K562 (cell line): Measurements from ENCODE around the gene POLD4. TPM values are rescaled to one million over a fixed set of nuclear protein-coding genes. Genes with fewer than 3 reads are reported as not detected.

Source experiments
- BCOR ChIP-seq: fragments of 450-650 bp; IDR thresholded peaks from 2 replicates; pipeline ENCODE4 v1.6.1; 2016
- CAMTA2 ChIP-seq: fragments of 250-450 bp; sonication (Bioruptor Pico); conservative IDR thresholded peaks from 2 replicates; pipeline ENCODE4 v1.5.1; 2022
- CREB1 ChIP-seq, 2 experiments: sonication (generic) in 1 of 2; formaldehyde crosslinking in 1 of 2; IDR thresholded peaks; 2 replicates each; pipeline versions ENCODE4 v1.6.1 to v1.8.0; 2012 to 2022; ENCODE audit warnings: inconsistent platforms in 1 of 2, mild to moderate bottlenecking in 1 of 2, missing genetic modification reagents in 1 of 2, moderate library complexity in 1 of 2
- GTF2A2 ChIP-seq: IDR thresholded peaks from 2 replicates; pipeline ENCODE4 v1.6.1; 2016; ENCODE audit warnings: mild to moderate bottlenecking, missing genetic modification characterization, missing compliant biosample characterization
- HDGF ChIP-seq: fragments of 450-650 bp; IDR thresholded peaks from 2 replicates; pipeline ENCODE4 v1.6.1; 2016
- HNRNPH1 ChIP-seq: fragments of 200-400 bp; formaldehyde crosslinking; optimal IDR thresholded peaks from 2 replicates; pipeline ENCODE3; 2017; ENCODE audit warnings: low read depth, mild to moderate bottlenecking, low read length, moderate library complexity
- ID3 ChIP-seq, 2 experiments: fragments of 250-450 bp in 1 of 2; fragments of 450-650 bp in 1 of 2; sonication (Bioruptor Pico) in 1 of 2; IDR thresholded peaks; 2 replicates each; pipeline versions ENCODE4 v1.6.1 to v1.8.0; 2016 to 2021; ENCODE audit warnings: mild to moderate bottlenecking in 2 of 2, moderate library complexity in 2 of 2, missing compliant biosample characterization in 1 of 2, missing genetic modification characterization in 1 of 2
- NFATC3 ChIP-seq: fragments of 450-650 bp; IDR thresholded peaks from 2 replicates; pipeline ENCODE4 v1.6.1; 2017; ENCODE audit warnings: mild to moderate bottlenecking
- PHF21A ChIP-seq: fragments of 450-650 bp; IDR thresholded peaks from 2 replicates; pipeline ENCODE4 v1.6.1; 2017; ENCODE audit warnings: low read depth, borderline replicate concordance
- PTRF ChIP-seq: fragments of 450-650 bp; IDR thresholded peaks from 2 replicates; pipeline ENCODE4 v1.6.1; 2016; ENCODE audit warnings: mild to moderate bottlenecking, missing genetic modification characterization, missing compliant biosample characterization
- SOX6 ChIP-seq: fragments of 450-650 bp; IDR thresholded peaks from 2 replicates; pipeline ENCODE4 v1.6.1; 2014; ENCODE audit warnings: mild to moderate bottlenecking
- TAF9B ChIP-seq: fragments of 450-650 bp; IDR thresholded peaks from 2 replicates; pipeline ENCODE4 v1.6.1; 2018; ENCODE audit warnings: mild to moderate bottlenecking; ENCODE audit not compliant: partially characterized antibody
- TFAM ChIP-seq: fragments of 250-450 bp; sonication (Bioruptor Pico); conservative IDR thresholded peaks from 2 replicates; pipeline ENCODE4 v1.5.0; 2021; ENCODE audit warnings: mild to moderate bottlenecking, moderate library complexity
- YBX1 ChIP-seq: fragments of 450-650 bp; IDR thresholded peaks from 2 replicates; pipeline ENCODE4 v1.7.1; 2016; ENCODE audit warnings: mild to moderate bottlenecking
- ZBTB17 ChIP-seq: fragments of 450-650 bp; formaldehyde crosslinking; IDR thresholded peaks from 2 replicates; pipeline ENCODE4 v1.4.0; 2020; ENCODE audit warnings: mild to moderate bottlenecking
- ZMIZ1 ChIP-seq, 2 experiments: fragments of 150-350 bp in 1 of 2; IDR thresholded peaks; 2 replicates each; pipeline ENCODE4 v1.6.1; 2012 to 2016; ENCODE audit warnings: low read depth in 2 of 2, low read length in 2 of 2, mild to moderate bottlenecking in 1 of 2, moderate library complexity in 1 of 2
- ZNF143 ChIP-seq: sonication (generic); formaldehyde crosslinking; IDR thresholded peaks from 2 replicates; pipeline ENCODE4 v1.9.0; 2022; ENCODE audit warnings: mild to moderate bottlenecking, missing genetic modification reagents
- ZNF175 ChIP-seq: fragments of 200-800 bp; sonication (Bioruptor generic); IDR thresholded peaks from 2 replicates; pipeline ENCODE4 v1.6.1; 2016; ENCODE audit warnings: low read depth, mild to moderate bottlenecking, missing genetic modification characterization, missing compliant biosample characterization
- ZNF253 ChIP-seq: fragments of 250-450 bp; sonication (Bioruptor Pico); conservative IDR thresholded peaks from 2 replicates; pipeline ENCODE4 v1.6.1; 2021; ENCODE audit warnings: mild to moderate bottlenecking
- ZNF57 ChIP-seq: fragments of 450-650 bp; formaldehyde crosslinking; IDR thresholded peaks from 2 replicates; pipeline ENCODE4 v1.4.0; 2020; ENCODE audit warnings: mild to moderate bottlenecking, moderate library complexity
- ZNF696 ChIP-seq: fragments of 250-450 bp; sonication (Bioruptor Pico); conservative IDR thresholded peaks from 2 replicates; pipeline ENCODE4 v1.4.0; 2020; ENCODE audit warnings: mild to moderate bottlenecking, moderate library complexity
- polyA plus RNA-seq, 8 experiments: library from polyadenylated mRNA; depleted of rRNA in 4 of 8; stranded (reverse) in 5 of 8; unstranded in 3 of 8; fragments of >200 nt; fragmentation: Nextera tagmentation in 2 of 8; fragmentation: Illumina TruSeq in 1 of 8; extraction: Ambion mirVana in 2 of 8; extraction: Trizol in 1 of 8; gene quantifications; 2 replicates each; pipeline versions ENCODE4 v1.2.1 to v1.2.3, GENCODE V29; 2011 to 2014; ENCODE audit warnings: inconsistent platforms in 1 of 8, missing spikeins in 1 of 8
- total RNA-seq, 7 experiments: library from RNA; depleted of rRNA in 6 of 7; stranded (reverse); fragments of >200 nt in 6 of 7; fragmentation: Illumina TruSeq in 2 of 7; extraction: Trizol in 2 of 7; gene quantifications; 2 replicates each; pipeline versions ENCODE4 v1.2.1 to v1.2.3, GENCODE V29; 2011 to 2021; ENCODE audit warnings: low replicate concordance in 1 of 7
- TF ChIP-seq, protein P1 (sequence below): fragments of 250-450 bp; sonication (Bioruptor Pico); IDR thresholded peaks from 2 replicates; pipeline ENCODE4 v1.4.0; 2020; ENCODE audit warnings: mild to moderate bottlenecking, moderate library complexity

The POLD4 gene
- total and polyA plus RNA-seq, 9 of the 15 experiments (the other 6 are each of a cell fraction or from before 2014, with no cell fraction given) = 5.8 to 64.5 (median 18.3) TPM

GRCh38 chr11:67353317-67354074 lies at the start of gene POLD4 (continued):
- TF ChIP-seq PHF21A = peak; percentile 33; the same call in 1 of the 2 replicates
- TF ChIP-seq YBX1 = no peak
- TF ChIP-seq ZNF696 (CRISPR knock-in tag) = no peak
- peak; percentile 10 for TF ChIP-seq TAF9B
- TF ChIP-seq BCOR = peak; percentile 44; the same call in 1 of the 2 replicates
- TF ChIP-seq ZNF143 (CRISPR knock-in tag) = no peak
- TF ChIP-seq, protein P1, sequence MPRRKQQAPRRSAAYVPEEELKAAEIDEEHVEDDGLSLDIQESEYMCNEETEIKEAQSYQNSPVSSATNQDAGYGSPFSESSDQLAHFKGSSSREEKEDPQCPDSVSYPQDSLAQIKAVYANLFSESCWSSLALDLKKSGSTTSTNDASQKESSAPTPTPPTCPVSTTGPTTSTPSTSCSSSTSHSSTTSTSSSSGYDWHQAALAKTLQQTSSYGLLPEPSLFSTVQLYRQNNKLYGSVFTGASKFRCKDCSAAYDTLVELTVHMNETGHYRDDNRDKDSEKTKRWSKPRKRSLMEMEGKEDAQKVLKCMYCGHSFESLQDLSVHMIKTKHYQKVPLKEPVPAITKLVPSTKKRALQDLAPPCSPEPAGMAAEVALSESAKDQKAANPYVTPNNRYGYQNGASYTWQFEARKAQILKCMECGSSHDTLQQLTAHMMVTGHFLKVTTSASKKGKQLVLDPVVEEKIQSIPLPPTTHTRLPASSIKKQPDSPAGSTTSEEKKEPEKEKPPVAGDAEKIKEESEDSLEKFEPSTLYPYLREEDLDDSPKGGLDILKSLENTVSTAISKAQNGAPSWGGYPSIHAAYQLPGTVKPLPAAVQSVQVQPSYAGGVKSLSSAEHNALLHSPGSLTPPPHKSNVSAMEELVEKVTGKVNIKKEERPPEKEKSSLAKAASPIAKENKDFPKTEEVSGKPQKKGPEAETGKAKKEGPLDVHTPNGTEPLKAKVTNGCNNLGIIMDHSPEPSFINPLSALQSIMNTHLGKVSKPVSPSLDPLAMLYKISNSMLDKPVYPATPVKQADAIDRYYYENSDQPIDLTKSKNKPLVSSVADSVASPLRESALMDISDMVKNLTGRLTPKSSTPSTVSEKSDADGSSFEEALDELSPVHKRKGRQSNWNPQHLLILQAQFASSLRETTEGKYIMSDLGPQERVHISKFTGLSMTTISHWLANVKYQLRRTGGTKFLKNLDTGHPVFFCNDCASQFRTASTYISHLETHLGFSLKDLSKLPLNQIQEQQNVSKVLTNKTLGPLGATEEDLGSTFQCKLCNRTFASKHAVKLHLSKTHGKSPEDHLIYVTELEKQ = no peak
- no peak for TF ChIP-seq PTRF
- TF ChIP-seq NFATC3 = no peak
- TF ChIP-seq HNRNPH1 = no peak
- TF ChIP-seq SOX6 = no peak
- TF ChIP-seq ZMIZ1 (IDR thresholded peaks at IDR 0.05; ENCODE audit: low read depth in 2 of 2, low read length in 2 of 2) = 0 out of 4 replicates have a peak, but pooled peaks of 1 of the 2 experiments have one; percentile 6
- TF ChIP-seq ZBTB17 = no peak
- no peak for TF ChIP-seq ZNF175 (CRISPR knock-in tag)
- TF ChIP-seq CAMTA2 = no peak
- TF ChIP-seq ZNF57 (CRISPR knock-in tag) = 0 out of 2 replicates have a peak, but pooled peaks have one; percentile 55
- no peak for TF ChIP-seq ZNF253
- TF ChIP-seq TFAM (CRISPR knock-in tag) = no peak
- no peak for TF ChIP-seq ID3 (CRISPR knock-in tag; IDR thresholded peaks at IDR 0.05)
- TF ChIP-seq ID3 (tag; IDR thresholded peaks at IDR 0.05) = 0 out of 2 replicates have a peak, but pooled peaks have one; percentile 44
- peak; percentile 50; the same call in 1 of the 2 replicates for TF ChIP-seq CREB1 (IDR thresholded peaks at IDR 0.05)
- no peak for TF ChIP-seq CREB1 (CRISPR knock-in tag; IDR thresholded peaks at IDR 0.05)
- no peak for TF ChIP-seq GTF2A2 (tag)
- 0 out of 2 replicates have a peak, but pooled peaks have one; percentile 6 for TF ChIP-seq HDGF
